Thymus (tissue), 14 donors: ENCODE measurements around the gene SGCD. TPM values are rescaled to one million over a fixed set of nuclear protein-coding genes. Genes with fewer than 3 reads are reported as not detected.
A peak's percentile ranks its signal among the peaks of the same experiment; 100 is the strongest.

Source experiments
- DNase-seq, 9 donors: peaks; one replicate each; pipeline ENCODE4 v3.0.0-alpha.2; 2013; ENCODE audit warnings: low spot score in 9 of 9, low read depth in 6 of 9, missing footprints in 1 of 9
- H3K27ac ChIP-seq, 2 donors: one replicate each; pipeline ENCODE4 v1.5.1; 2013; ENCODE audit warnings: control low read depth in 1 of 2, low read depth in 1 of 2, low read length in 1 of 2, mild to moderate bottlenecking in 1 of 2, moderate library complexity in 1 of 2
- H3K27me3 ChIP-seq, 2 donors: one replicate each; pipeline ENCODE4 v1.5.1; 2013; ENCODE audit warnings: low read length in 1 of 2; ENCODE audit not compliant: control insufficient read depth in 2 of 2, insufficient read depth in 1 of 2
- H3K36me3 ChIP-seq, 2 donors: one replicate each; pipeline ENCODE4 v1.5.1; 2013; ENCODE audit warnings: low read length in 1 of 2, mild to moderate bottlenecking in 1 of 2, moderate library complexity in 1 of 2; ENCODE audit not compliant: control insufficient read depth in 2 of 2, insufficient read depth in 2 of 2
- H3K4me1 ChIP-seq, 2 donors: one replicate each; pipeline ENCODE4 v1.5.1; 2013; ENCODE audit warnings: low read length in 2 of 2; ENCODE audit not compliant: control insufficient read depth in 2 of 2, insufficient read depth in 2 of 2
- H3K4me3 ChIP-seq, 2 donors: one replicate each; pipeline ENCODE4 v1.5.1; 2013; ENCODE audit warnings: low read length in 2 of 2, control low read depth in 1 of 2, mild to moderate bottlenecking in 1 of 2
- H3K9me3 ChIP-seq, 2 donors: one replicate each; pipeline ENCODE4 v1.5.1; 2013; ENCODE audit warnings: low read length in 1 of 2, mild to moderate bottlenecking in 1 of 2; ENCODE audit not compliant: control insufficient read depth in 2 of 2, insufficient read depth in 1 of 2
- WGBS: extraction: QIAGEN DNeasy Blood & Tissue Kit; methylation state at CpG from one replicate; pipeline ENCODE4 v1.1.7; 2013; 5-methylcytosine and 5-hydroxymethylcytosine counted together
- long read RNA-seq, 10 donors: transcript quantifications; one replicate each; lab custom pipeline, GENCODE V29; 2026
- polyA plus RNA-seq: library from polyadenylated mRNA; stranded (reverse); fragments of 200-250 nt; gene quantifications from one replicate; pipeline ENCODE4 v1.2.3, GENCODE V29; 2013
- total RNA-seq: library from RNA; stranded (reverse); fragments of 120-200 nt; gene quantifications from one replicate; pipeline ENCODE4 v1.2.4, GENCODE V29; 2013
- donor health status: healthy.

The SGCD gene
- total RNA-seq (1.6 TPM), polyA plus RNA-seq (0.46 TPM)
- long read RNA-seq, donor 1, result 0 reads
- long read RNA-seq, donor 2, result 0 reads
- long read RNA-seq, donor 3, result 0 reads
- long read RNA-seq, donor 4, result 0 reads
- long read RNA-seq, donor 5, partial matches to known transcripts, result 0 of 2 reads
- long read RNA-seq, donor 5, other reads (novel, unspliced or antisense), result 0 of 2 reads
- long read RNA-seq, donor 6, partial matches to known transcripts, result 0 of 1 reads
- long read RNA-seq, donor 6, other reads (novel, unspliced or antisense), result 0 of 1 reads
- long read RNA-seq, donor 7, result 0 reads
- long read RNA-seq, donor 8, result 0 reads
- long read RNA-seq, donor 9, result 0 reads
- long read RNA-seq, donor 10, result 0 reads

DNA sequence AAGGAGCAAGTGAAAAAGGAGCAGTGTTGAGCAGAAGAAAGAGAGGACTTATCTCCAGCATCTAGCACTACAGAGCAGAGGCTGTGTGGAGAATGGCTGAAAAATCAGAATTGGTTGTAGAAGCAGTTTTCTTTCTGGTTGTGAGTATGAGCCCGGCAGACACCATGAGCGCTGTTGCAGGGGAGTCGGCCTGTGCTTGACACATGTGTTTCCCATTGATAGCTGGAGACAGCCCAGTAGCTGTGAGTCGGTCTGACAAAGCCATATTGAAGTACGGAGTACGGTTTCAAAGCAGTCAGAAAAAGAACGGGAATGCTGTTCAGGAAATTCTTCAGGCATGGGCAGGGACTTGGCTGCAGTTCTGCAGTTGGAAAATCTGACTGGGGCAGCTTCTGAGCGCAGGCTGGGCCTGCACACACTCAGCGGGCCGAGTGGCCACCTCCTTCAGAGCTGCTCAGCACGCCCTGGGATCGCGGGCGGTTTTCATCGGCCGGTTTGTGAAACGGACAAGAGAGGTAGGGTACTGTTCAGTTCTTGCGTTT, at the start of gene SGCD:
Gene SGCD (plus strand): TSS at position 447 of the 542 bp plus-strand sequence.
- H3K27ac ChIP-seq, result no peak within 1 kb of the TSS
- H3K4me1 ChIP-seq, result no peaks in the 10 kb centered on the region
- H3K9me3 ChIP-seq, result peaks cover 0 to 2% of the 10 kb centered on the region in 2 donors
- H3K4me3 ChIP-seq, result peak within 1 kb of the TSS in 1 of 2 donors; percentile 4
- 57% methylated on average over 18 of the region's 18 CpGs for WGBS
- no peak for DNase-seq
- H3K27me3 ChIP-seq, result no peaks in the 10 kb centered on the region
- H3K36me3 ChIP-seq, result no peaks in the 10 kb centered on the region

DNA sequence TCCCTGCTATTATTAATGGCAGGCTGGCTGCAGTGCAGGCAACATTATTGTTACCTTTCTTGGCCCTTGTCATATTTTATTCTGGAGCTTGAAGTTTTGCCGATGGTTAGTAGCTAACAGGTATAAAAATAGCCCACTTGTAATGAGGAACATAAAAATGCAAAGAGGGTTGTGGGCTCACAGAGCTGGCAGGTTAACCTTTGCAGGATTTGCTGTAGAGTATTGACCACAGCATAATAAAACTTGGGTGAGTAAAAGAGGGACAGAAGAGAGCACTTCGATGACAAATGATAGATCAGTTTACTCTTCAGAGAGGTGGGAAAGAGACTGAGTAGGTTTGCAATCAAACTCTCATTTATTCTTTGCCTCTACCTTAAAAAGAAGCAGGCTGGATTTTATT, 49.7 kb upstream of the SGCD start:
- 84% methylated on average over 2 of the region's 2 CpGs for WGBS
- Histone ChIP-seq H3K4me1 (no peaks in the 10 kb centered on the region), H3K9me3 (no peaks in the 10 kb centered on the region), H3K27me3 (no peaks in the 10 kb centered on the region), H3K36me3 (no peaks in the 10 kb centered on the region), H3K27ac (no peak overlapping the region), H3K4me3 (no peak overlapping the region)
- DNase-seq, result no peak

DNA sequence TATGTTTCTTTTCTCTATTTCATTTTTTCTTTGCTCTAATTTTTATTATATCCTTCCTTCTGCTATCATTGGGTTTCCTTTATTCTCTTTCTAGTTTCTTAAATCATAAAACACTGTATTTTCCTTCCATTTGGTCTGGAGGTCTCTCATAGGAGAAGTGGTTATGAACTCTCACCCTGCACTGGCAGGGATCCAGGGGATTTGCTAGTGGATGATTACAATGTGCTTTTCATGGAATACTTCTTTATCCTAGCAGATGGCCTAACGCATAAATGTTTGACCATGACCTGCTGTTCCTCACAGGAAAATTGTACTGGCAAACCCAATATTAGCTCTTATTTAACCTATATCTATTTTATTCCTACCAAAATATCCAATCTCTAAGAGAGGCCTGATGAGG, 31.5 kb upstream of the SGCD start:
- Histone ChIP-seq H3K4me1 (no peaks in the 10 kb centered on the region), H3K27ac (no peak overlapping the region), H3K4me3 (no peak overlapping the region), H3K9me3 (no peaks in the 10 kb centered on the region), H3K36me3 (no peaks in the 10 kb centered on the region), H3K27me3 (no peaks in the 10 kb centered on the region)
- no peak for DNase-seq
- WGBS, result 95% methylated on average over 1 of the region's 1 CpG

DNA sequence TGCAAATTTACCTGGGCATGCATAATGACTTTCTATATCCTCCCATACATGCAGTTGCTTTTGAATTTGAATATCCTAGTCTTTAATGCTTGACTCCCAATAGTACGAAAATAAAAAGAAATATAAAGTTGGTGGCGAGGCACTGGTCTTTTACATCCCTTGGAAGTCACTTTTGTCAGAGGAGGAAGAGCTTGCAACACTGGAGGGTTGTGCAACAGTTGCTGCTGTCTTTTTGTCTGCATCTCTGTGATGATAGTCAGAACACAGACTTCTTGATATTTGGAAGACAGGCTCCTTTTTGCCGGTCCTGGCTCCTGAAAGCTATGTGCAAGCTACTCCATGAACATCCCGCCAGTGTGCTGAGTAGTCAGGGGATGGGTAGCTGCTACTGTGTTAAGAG, 16.8 kb upstream of the SGCD start:
- no peak for DNase-seq
- Histone ChIP-seq H3K9me3 (peaks cover under 1 to 3% of the 10 kb centered on the region in 2 donors), H3K4me1 (no peaks in the 10 kb centered on the region), H3K36me3 (no peaks in the 10 kb centered on the region), H3K4me3 (no peak overlapping the region), H3K27ac (no peak overlapping the region), H3K27me3 (no peaks in the 10 kb centered on the region)
- 90% methylated on average over 4 of the region's 4 CpGs for WGBS

DNA sequence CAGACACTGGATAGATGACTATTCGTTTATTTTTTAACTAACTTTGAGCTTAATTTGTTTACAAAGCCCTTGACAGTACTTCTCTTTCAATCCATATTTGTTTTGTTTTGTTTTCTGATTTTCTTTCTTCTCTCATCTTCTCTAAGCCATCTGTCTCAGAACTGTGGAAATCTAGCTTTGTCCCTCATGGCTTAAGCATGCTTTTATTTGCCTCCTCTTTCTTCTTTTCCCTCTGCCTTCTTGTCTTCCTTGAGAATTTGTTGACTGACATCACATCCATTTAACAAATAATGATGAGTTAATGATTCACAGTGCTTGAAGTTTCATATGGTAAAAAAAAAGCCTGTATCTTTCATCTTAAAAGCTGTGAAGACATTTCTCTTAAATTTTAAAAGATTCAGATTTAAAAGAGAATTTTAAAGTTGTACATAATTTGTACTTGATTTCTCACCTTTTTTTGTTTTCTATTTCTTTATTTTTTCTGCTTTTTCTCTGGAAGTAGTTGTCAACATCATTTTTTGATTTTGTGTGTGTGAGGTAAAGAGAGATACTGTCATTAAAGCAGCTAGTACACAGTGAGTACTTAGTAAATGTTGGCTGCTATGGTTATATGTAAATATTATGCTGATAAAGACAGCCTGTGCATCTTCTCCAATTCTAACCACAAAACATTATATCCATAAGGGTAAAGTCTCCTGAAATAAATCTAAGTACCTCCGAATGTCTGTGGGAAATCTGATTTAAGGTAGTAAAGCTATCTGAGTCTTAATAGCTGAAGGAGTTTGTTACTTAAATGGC, 13.9 kb upstream of the SGCD start:
- Histone ChIP-seq H3K4me1 (no peaks in the 10 kb centered on the region), H3K27me3 (no peaks in the 10 kb centered on the region), H3K4me3 (no peak overlapping the region), H3K27ac (no peak overlapping the region), H3K36me3 (no peaks in the 10 kb centered on the region), H3K9me3 (no peaks in the 10 kb centered on the region)
- WGBS, result 96% methylated on average over 2 of the region's 2 CpGs
- DNase-seq, result no peak

DNA sequence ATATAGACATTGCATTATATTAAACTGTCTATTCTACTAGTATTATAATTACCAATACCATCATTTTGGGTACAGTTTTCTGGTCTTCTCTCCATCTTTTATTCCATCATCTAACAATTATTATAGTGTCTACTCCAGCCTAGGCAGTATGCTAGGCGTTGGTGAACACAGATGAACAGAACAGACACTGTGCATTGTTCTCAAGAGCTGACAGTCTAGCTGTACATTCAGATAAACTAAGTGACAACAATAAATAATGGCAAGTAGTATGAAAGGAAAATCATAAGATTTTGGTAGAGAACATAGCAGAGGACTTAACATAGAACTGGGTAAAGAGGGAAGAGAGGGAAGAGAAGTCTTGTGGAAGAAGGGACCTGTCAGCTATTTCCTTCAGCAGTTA, 12.5 kb upstream of the SGCD start:
- Histone ChIP-seq H3K4me3 (no peak overlapping the region), H3K27me3 (no peaks in the 10 kb centered on the region), H3K9me3 (no peaks in the 10 kb centered on the region), H3K4me1 (no peaks in the 10 kb centered on the region), H3K27ac (no peak overlapping the region), H3K36me3 (no peaks in the 10 kb centered on the region)
- DNase-seq, result no peak
- WGBS, result 62% methylated on average over 1 of the region's 1 CpG

DNA sequence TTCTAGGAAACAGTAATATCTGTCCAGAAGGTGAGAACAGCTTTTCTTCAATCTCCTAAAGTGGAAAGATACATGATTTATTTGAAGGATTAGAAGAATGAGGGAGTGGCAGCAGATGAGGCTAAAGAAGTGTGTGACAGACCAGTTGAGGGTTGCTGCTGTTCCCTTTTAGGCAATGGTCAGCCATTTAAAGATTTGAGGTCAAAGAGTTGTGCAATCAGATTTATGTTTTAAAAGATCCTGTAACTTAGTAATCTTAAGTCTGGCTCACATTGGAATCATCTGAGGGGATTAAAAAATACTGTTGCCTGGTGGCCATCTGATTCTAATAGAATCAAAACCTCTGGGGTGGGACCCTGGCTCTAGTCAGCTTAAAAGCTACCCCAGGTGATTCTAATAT, 4.3 kb upstream of the SGCD start:
- Histone ChIP-seq H3K4me1 (no peaks in the 10 kb centered on the region), H3K36me3 (no peaks in the 10 kb centered on the region), H3K27me3 (no peaks in the 10 kb centered on the region)

DNA sequence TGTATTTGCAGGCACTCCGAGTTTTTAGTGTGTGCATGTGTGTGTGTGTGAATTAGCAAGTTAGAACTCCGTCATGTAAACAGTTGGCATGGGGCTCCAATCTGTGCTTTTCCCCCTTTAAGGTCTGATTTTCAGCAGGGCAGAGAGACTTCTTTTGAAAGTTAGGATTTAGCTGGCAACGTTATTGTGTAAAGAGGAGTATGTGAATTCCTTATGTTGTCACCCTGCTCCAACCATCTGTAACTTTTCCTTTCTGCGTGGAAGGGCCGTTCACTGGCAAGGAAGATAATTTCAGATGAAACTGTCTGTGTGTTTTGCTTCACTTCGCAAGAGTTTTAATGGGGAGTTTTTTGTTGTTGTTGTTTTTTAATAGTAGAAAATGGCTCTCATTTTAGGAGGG, 332 bp downstream of the SGCD start:
- no peaks in the 10 kb centered on the region for H3K36me3 ChIP-seq
- peak overlapping the region in 1 of 2 donors; percentile 4 for H3K4me3 ChIP-seq
- no peaks in the 10 kb centered on the region for H3K4me1 ChIP-seq
- no peak overlapping the region for H3K27ac ChIP-seq
- peaks cover 0 to 2% of the 10 kb centered on the region in 2 donors for H3K9me3 ChIP-seq
- no peaks in the 10 kb centered on the region for H3K27me3 ChIP-seq
- no peak for DNase-seq
- WGBS, result 83% methylated on average over 6 of the region's 6 CpGs

More for the DNA sequence above, 4.3 kb upstream of the SGCD start:
- DNase-seq, result no peak
- H3K27ac ChIP-seq, result no peak overlapping the region
- no peak overlapping the region for H3K4me3 ChIP-seq
- peaks cover 0 to 2% of the 10 kb centered on the region in 2 donors for H3K9me3 ChIP-seq

DNA sequence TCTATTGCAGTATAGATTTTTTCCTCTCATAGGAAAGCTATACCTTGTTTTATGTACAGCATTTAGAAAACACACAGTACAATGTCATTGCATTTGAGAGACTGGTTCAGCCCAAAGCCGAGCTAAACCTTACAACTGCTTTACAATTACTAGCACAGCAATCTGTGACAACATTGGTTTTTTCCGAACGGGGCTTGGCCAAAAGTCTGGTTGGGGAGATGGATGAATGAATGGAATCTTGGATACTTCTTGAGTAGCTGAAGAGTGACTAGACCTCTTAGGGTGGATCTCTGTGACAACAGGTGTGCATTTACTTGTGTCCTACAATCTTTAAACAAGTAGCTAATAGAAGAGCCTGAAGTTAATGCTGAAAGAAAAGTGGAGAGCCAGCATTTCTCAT, 1.2 kb downstream of the SGCD start:
- 90% methylated on average over 3 of the region's 3 CpGs for WGBS
- no peaks in the 10 kb centered on the region for H3K4me1 ChIP-seq
- no peak overlapping the region for H3K4me3 ChIP-seq
- no peaks in the 10 kb centered on the region for H3K36me3 ChIP-seq
- no peak for DNase-seq
- no peaks in the 10 kb centered on the region for H3K27me3 ChIP-seq
- H3K27ac ChIP-seq, result no peak overlapping the region
- peaks cover 0 to 2% of the 10 kb centered on the region in 2 donors for H3K9me3 ChIP-seq
